GM23248 (cell line): ENCODE results near the gene CDH11. TPM values are rescaled to one million over a fixed set of nuclear protein-coding genes. Genes with fewer than 3 reads are reported as not detected.
A peak's percentile ranks its signal among the peaks of the same experiment; 100 is the strongest.

Source experiments
- DNase-seq: peaks from one replicate; pipeline ENCODE4 v3.0.0-alpha.2; 2015
- H2AFZ ChIP-seq: fragments of 200-600 bp; sonication (generic); 2 replicates; pipeline ENCODE4 v1.6.1; 2016; ENCODE audit warnings: antibody characterized with exemption
- H3F3A ChIP-seq: fragments of 200-600 bp; sonication (generic); 2 replicates; pipeline ENCODE4 v1.6.1; 2016; ENCODE audit warnings: mild to moderate bottlenecking, antibody characterized with exemption, mixed run types; ENCODE audit not compliant: insufficient read depth
- H3K27ac ChIP-seq: fragments of 200-600 bp; sonication (generic); 2 replicates; pipeline ENCODE4 v1.5.1; 2016; ENCODE audit warnings: mild to moderate bottlenecking
- H3K27me3 ChIP-seq: fragments of 200-600 bp; sonication (generic); replicated peaks from 2 replicates; pipeline ENCODE4 v1.6.1; 2016; ENCODE audit warnings: mild to moderate bottlenecking; ENCODE audit not compliant: insufficient read depth
- H3K36me3 ChIP-seq: fragments of 200-600 bp; sonication (generic); 2 replicates; pipeline ENCODE4 v1.6.1; 2016; ENCODE audit warnings: low read depth, mild to moderate bottlenecking
- H3K4me1 ChIP-seq: fragments of 200-600 bp; sonication (generic); 2 replicates; pipeline ENCODE4 v1.6.1; 2016; ENCODE audit warnings: mild to moderate bottlenecking; ENCODE audit not compliant: insufficient read depth
- H3K4me2 ChIP-seq: fragments of 200-600 bp; sonication (generic); one replicate; pipeline ENCODE4 v1.6.1; 2016; ENCODE audit warnings: mild to moderate bottlenecking; ENCODE audit not compliant: unreplicated experiment
- H3K4me3 ChIP-seq: fragments of 200-600 bp; sonication (generic); 2 replicates; pipeline ENCODE4 v1.5.1; 2016; ENCODE audit warnings: mild to moderate bottlenecking
- H3K79me2 ChIP-seq: fragments of 200-600 bp; sonication (generic); 2 replicates; pipeline ENCODE4 v1.6.1; 2016; ENCODE audit warnings: mild to moderate bottlenecking; ENCODE audit not compliant: insufficient read depth
- H3K9ac ChIP-seq: fragments of 200-600 bp; sonication (generic); 2 replicates; pipeline ENCODE4 v1.6.1; 2016; ENCODE audit warnings: mild to moderate bottlenecking
- H3K9me2 ChIP-seq: fragments of 200-600 bp; sonication (generic); 2 replicates; pipeline ENCODE4 v1.6.1; 2016; ENCODE audit warnings: mixed run types, mild to moderate bottlenecking, moderate library complexity; ENCODE audit not compliant: insufficient read depth
- H3K9me3 ChIP-seq: fragments of 200-600 bp; sonication (generic); one replicate; pipeline ENCODE4 v1.6.1; 2017; ENCODE audit warnings: low read depth
- H4K20me1 ChIP-seq: fragments of 200-600 bp; sonication (generic); 2 replicates; pipeline ENCODE4 v1.6.0; 2016; ENCODE audit not compliant: insufficient read depth
- EZH2 ChIP-seq: fragments of 200-600 bp; sonication (generic); IDR thresholded peaks from 2 replicates; pipeline ENCODE4 v1.6.1; 2018; ENCODE audit warnings: antibody characterized with exemption, mild to moderate bottlenecking; ENCODE audit not compliant: insufficient read depth, poor library complexity, severe bottlenecking
- EZH2phosphoT487 ChIP-seq: fragments of 200-600 bp; sonication (generic); IDR thresholded peaks from 2 replicates; pipeline ENCODE4 v1.6.1; 2018; ENCODE audit warnings: antibody characterized with exemption, moderate library complexity, mild to moderate bottlenecking, low read depth; ENCODE audit not compliant: insufficient read depth
- WGBS, 2 experiments: methylation state at CpG; one replicate each; pipeline ENCODE4 v1.1.6; 2015 to 2017; ENCODE audit warnings: low lambda C conversion rate in 2 of 2, low coverage in 1 of 2; ENCODE audit errors: missing lambda C conversion rate in 2 of 2; 5-methylcytosine and 5-hydroxymethylcytosine counted together
- in situ Hi-C: fragments of 300-500 bp; cut with MboI; formaldehyde crosslinking; loops from 2 replicates; pipeline ENCODE4 v1.15.0; 2020
- polyA plus RNA-seq: library from polyadenylated mRNA; unstranded; fragments of >200 nt; fragmentation: Nextera tagmentation; extraction: Ambion mirVana; gene quantifications from 2 replicates; pipeline ENCODE4 v1.2.1, GENCODE V29; 2016
- total RNA-seq: library from RNA; depleted of rRNA; stranded (reverse); fragments of >200 nt; shearing (Covaris generic); gene quantifications from 2 replicates; pipeline ENCODE4 v1.2.3, GENCODE V29; 2014

Gene CDH11
- total and polyA plus RNA-seq, 2 experiments from 2014 or later = 264 to 525 TPM

DNA sequence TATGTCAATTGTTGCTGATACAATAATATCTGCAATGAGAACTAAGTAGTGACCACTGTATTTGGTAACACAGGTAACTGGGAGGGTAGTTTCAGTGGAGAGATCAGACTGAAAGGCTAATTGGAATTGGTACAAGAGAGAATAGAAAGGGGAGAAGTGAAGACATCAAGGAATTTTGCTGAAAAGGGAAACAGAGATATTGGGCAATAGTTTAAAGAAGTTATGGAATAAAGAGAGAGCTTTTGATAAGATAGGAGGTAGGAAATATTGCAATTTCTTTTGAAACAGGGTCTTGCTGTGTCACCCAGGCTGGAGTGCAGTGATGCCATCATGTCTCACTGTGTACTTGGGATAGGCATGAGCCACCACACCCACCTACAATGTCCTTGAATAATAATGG lies 26.9 kb upstream of the CDH11 start:
- Histone ChIP-seq H3K9me3 (no peaks in the 10 kb centered on the region), H3K27me3 (no peaks in the 10 kb centered on the region), H3K4me2 (no peak overlapping the region), H3K9ac (no peak overlapping the region), H4K20me1 (no peaks in the 10 kb centered on the region), H2AFZ (no peak overlapping the region), H3K9me2 (no peaks in the 10 kb centered on the region; the same call in 1 of the 2 replicates), H3K79me2 (no peaks in the 10 kb centered on the region), H3K36me3 (no peaks in the 10 kb centered on the region), H3F3A (no peaks in the 10 kb centered on the region), H3K4me3 (no peak overlapping the region), H3K4me1 (no peaks in the 10 kb centered on the region), H3K27ac (no peak overlapping the region)
- DNase-seq = peak; percentile 1
- in situ Hi-C loops = no loop called here
- TF ChIP-seq EZH2phosphoT487 = no peak
- no peak for TF ChIP-seq EZH2

DNA sequence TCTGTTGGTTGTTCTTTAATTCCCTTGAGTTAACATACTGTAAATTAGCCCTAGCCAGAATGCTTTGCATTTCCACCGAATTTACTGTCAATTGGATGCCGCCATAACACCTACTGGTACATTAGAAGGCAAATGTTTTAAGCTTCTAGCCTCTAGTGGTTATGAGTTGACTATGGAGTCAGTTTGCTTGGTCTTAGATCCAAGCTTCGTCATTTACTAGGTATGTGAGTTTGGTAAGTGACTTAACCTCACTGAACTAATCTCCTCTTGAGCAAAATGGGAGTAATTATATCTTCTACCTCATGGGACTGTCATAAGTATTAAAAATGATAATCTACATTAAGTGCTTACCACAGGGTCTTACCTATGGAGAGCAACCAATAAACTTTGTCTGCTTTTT lies 20.4 kb upstream of the CDH11 start:
- Histone ChIP-seq H3F3A (no peaks in the 10 kb centered on the region), H3K9me3 (no peaks in the 10 kb centered on the region), H3K27ac (no peak overlapping the region), H3K9ac (no peak overlapping the region), H2AFZ (no peak overlapping the region), H3K4me2 (no peak overlapping the region), H4K20me1 (no peaks in the 10 kb centered on the region), H3K79me2 (no peaks in the 10 kb centered on the region), H3K4me1 (no peaks in the 10 kb centered on the region), H3K4me3 (no peak overlapping the region), H3K9me2 (no peaks in the 10 kb centered on the region), H3K36me3 (no peaks in the 10 kb centered on the region), H3K27me3 (no peaks in the 10 kb centered on the region)
- in situ Hi-C loops = no loop called here
- WGBS, 2 experiments = 87 to 89% methylated on average over 3 of the region's 3 CpGs
- TF ChIP-seq EZH2phosphoT487 (no peak), EZH2 (no peak)
- peak; percentile 29 for DNase-seq

DNA sequence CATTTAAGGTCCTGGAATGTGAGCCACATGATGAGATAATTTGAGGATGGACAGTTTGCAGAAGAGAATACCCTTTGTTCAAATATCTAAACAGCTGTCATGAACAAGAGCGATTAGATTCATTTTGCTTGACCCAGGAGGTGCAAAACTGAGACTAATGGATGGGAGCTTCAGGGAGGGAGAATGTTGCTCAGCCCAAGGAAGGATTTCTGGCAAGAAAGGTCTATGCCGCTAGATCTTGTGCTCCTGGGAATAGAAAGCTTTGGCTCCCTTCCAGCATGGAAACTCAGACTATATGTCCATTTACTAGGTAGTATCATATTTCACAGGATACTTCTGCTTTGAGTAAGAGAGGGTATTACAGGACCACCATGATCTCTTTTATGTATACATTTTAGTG lies 14.8 kb upstream of the CDH11 start:
- no peak for DNase-seq
- no peak overlapping the region for H3K27ac ChIP-seq
- H3K9ac ChIP-seq = no peak overlapping the region
- no peaks in the 10 kb centered on the region for H3K27me3 ChIP-seq
- H3K4me2 ChIP-seq = no peak overlapping the region
- TF ChIP-seq EZH2phosphoT487 = no peak
- no peak for TF ChIP-seq EZH2
- no peaks in the 10 kb centered on the region for H4K20me1 ChIP-seq
- no peaks in the 10 kb centered on the region for H3K79me2 ChIP-seq
- no peak overlapping the region for H2AFZ ChIP-seq
- H3K9me3 ChIP-seq = no peaks in the 10 kb centered on the region
- H3K4me3 ChIP-seq = no peak overlapping the region
- no peaks in the 10 kb centered on the region for H3F3A ChIP-seq
- H3K9me2 ChIP-seq = 0 out of 2 replicates have a peak, but pooled peaks cover 3% of the 10 kb centered on the region
- in situ Hi-C loops = no loop called here
- 62 to 81% methylated on average over 2 of the region's 2 CpGs for WGBS, 2 experiments
- H3K36me3 ChIP-seq = no peaks in the 10 kb centered on the region
- no peaks in the 10 kb centered on the region for H3K4me1 ChIP-seq

DNA sequence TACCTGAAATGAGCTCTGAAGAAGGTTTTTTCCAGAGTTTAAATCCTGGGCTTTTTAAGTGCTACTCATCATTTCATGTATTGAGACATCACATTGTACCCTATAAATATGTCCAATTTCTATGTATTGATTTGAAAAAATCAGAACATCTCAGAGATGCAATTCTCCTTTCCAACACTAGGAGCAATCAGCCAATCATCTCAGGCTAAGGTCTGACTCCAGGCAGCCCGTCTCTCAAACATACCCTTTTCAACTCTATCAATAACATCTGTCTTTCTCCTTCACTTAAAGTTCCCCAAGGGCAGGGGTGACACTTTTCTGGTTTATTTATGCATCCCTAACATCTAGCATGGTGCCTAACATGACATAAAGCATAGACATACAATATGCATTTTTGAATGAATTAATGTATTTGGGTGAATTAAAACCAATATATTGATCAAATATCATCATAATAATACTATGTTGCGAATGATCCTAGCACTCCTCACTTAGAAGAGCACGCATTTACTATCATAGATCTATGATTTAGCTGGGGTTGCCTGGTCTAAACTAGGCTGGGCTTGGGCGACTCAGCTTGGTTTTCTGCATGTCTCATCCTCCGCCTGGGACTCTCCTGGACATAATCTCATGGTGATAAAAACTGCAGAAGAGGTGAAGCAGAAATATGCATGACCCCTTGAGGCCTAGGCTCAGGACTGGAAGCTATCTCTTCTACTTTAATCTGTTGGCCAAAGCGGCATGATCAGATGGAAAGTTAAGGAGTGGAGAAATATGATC lies 5.2 kb upstream of the CDH11 start:
- Histone ChIP-seq H3K4me3 (no peak overlapping the region), H3K36me3 (no peaks in the 10 kb centered on the region), H3K4me1 (peaks cover 25% of the 10 kb centered on the region), H3K27ac (no peak overlapping the region), H3K4me2 (no peak overlapping the region), H3K9ac (no peak overlapping the region), H4K20me1 (no peaks in the 10 kb centered on the region), H3K9me2 (no peaks in the 10 kb centered on the region), H3K79me2 (peaks cover 13% of the 10 kb centered on the region; the same call in 1 of the 2 replicates), H3K27me3 (no peaks in the 10 kb centered on the region), H3K9me3 (no peaks in the 10 kb centered on the region), H3F3A (peaks cover 13% of the 10 kb centered on the region; the same call in 1 of the 2 replicates), H2AFZ (no peak overlapping the region)
- WGBS, 2 experiments = 88 to 89% methylated on average over 6 of the region's 6 CpGs
- DNase-seq = no peak
- TF ChIP-seq EZH2 (no peak), EZH2phosphoT487 (no peak)
- in situ Hi-C loops = no loop called here
